Esophagus muscularis mucosa (tissue), 4 donors: ENCODE measurements around the gene AGAP3. TPM values are rescaled to one million over a fixed set of nuclear protein-coding genes. Genes with fewer than 3 reads are reported as not detected.

Experiments
- DNase-seq: peaks from one replicate; pipeline ENCODE4 v3.0.0-alpha.2; 2017; ENCODE audit errors: extremely low spot score
- H3K27ac ChIP-seq, 4 donors: fragments of 200-600 bp; sonication (generic); replicated peaks in 1 of 4; 1 replicate in 3 of 4; 2 replicates in 1 of 4; pipeline ENCODE4 v1.5.1; 2016 to 2019; ENCODE audit warnings: mild to moderate bottlenecking in 1 of 4
- H3K27me3 ChIP-seq, 4 donors: fragments of 200-600 bp; sonication (generic); one replicate each; pipeline versions ENCODE4 v1.5.1 to v1.6.0; 2016 to 2019
- H3K36me3 ChIP-seq, 4 donors: fragments of 200-600 bp; sonication (generic); one replicate each; pipeline ENCODE4 v1.5.1; 2016 to 2019
- H3K4me1 ChIP-seq, 4 donors: fragments of 200-600 bp; sonication (generic); one replicate each; pipeline ENCODE4 v1.5.1; 2016 to 2019
- H3K4me3 ChIP-seq, 4 donors: fragments of 200-600 bp; sonication (generic); 1 replicate in 2 of 4; 2 replicates in 2 of 4; pipeline ENCODE4 v1.5.1; 2016 to 2019; ENCODE audit warnings: mild to moderate bottlenecking in 4 of 4, moderate library complexity in 1 of 4
- H3K9me3 ChIP-seq, 4 donors: fragments of 200-600 bp; sonication (generic); 1 replicate in 3 of 4; 2 replicates in 1 of 4; pipeline ENCODE4 v1.5.1; 2016 to 2019
- EP300 ChIP-seq: sonication (generic); formaldehyde crosslinking; IDR thresholded peaks from one replicate; pipeline ENCODE4 v1.6.1; 2017; ENCODE audit warnings: antibody characterized with exemption
- POLR2A ChIP-seq: fragments of 450-650 bp; IDR thresholded peaks from one replicate; pipeline ENCODE4 v1.6.1; 2017; ENCODE audit warnings: antibody characterized with exemption, moderate library complexity, mild to moderate bottlenecking, low read depth
- POLR2AphosphoS5 ChIP-seq, 2 donors: sonication (generic); formaldehyde crosslinking; IDR thresholded peaks; one replicate each; pipeline ENCODE4 v1.6.1; 2017; ENCODE audit warnings: antibody characterized with exemption in 2 of 2
- WGBS: methylation state at CpG from one replicate; pipeline ENCODE4 v1.1.5; 2018; 5-methylcytosine and 5-hydroxymethylcytosine counted together
- intact Hi-C: fragments of 100-400 bp; cut with DNase I; formaldehyde crosslinking; loops from one replicate; pipeline ENCODE4 v1.15.1; 2023
- total RNA-seq, 4 donors: library from RNA; depleted of rRNA; stranded (reverse); fragments of >200 nt; gene quantifications; one replicate each; pipeline versions ENCODE4 v1.1.0 to v1.2.1, GENCODE V29; 2016
- TF ChIP-seq, protein P1 (sequence below), 3 experiments: fragments of 200-600 bp in 2 of 3; fragments of 450-650 bp in 1 of 3; sonication (generic) in 2 of 3; IDR thresholded peaks; one replicate each; pipeline ENCODE4 v1.5.1; 2017 to 2019; ENCODE audit warnings: antibody characterized with exemption in 3 of 3, mild to moderate bottlenecking in 2 of 3, moderate library complexity in 1 of 3

AGAP3 gene
- total RNA-seq, 4 donors from 2014 or later: 33.8 to 71.2 (median 60.0) TPM

DNA sequence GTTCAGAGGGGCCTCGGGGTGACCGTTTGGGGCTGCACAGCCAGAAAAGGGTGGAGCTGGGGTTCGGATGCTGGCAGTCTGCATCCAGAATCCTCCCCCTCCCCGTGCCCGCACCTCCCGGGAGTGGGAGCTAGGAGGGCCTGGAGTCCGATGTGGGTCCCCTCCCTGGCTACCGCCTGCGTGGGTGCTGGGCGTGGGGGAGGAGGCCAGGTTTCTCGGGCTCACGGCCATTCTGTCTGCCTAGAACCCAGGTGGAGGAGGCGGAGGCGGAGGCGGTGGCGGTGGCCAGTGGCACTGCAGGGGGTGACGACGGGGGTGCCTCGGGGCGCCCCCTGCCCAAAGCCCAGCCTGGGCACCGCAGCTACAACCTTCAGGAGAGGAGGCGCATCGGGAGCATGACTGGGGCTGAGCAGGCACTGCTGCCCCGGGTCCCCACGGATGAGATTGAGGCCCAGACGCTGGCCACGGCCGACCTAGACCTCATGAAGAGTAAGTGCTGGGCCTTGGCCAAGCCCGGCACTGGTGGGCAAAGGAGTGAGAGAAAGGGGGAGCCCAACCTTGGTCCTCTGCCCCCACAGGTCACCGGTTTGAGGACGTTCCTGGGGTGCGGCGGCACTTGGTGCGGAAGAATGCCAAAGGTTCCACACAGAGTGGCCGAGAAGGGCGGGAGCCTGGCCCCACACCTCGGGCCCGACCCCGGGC lies 19.9 kb upstream of the AGAP3 start:
- Histone ChIP-seq H3K4me1 (peaks cover 25 to 30% (median 28%) of the 10 kb centered on the region in 4 donors), H3K36me3 (peaks cover 62 to 79% (median 77%) of the 10 kb centered on the region in 4 donors), H3K4me3 (no peak overlapping the region), H3K27me3 (no peaks in the 10 kb centered on the region), H3K27ac (no peak overlapping the region), H3K9me3 (no peaks in the 10 kb centered on the region)
- intact Hi-C loops: no loop called here
- TF ChIP-seq POLR2A (no peak), EP300 (no peak), POLR2AphosphoS5 (IDR thresholded peaks at IDR 0.05) (no peak)
- TF ChIP-seq, protein P1, sequence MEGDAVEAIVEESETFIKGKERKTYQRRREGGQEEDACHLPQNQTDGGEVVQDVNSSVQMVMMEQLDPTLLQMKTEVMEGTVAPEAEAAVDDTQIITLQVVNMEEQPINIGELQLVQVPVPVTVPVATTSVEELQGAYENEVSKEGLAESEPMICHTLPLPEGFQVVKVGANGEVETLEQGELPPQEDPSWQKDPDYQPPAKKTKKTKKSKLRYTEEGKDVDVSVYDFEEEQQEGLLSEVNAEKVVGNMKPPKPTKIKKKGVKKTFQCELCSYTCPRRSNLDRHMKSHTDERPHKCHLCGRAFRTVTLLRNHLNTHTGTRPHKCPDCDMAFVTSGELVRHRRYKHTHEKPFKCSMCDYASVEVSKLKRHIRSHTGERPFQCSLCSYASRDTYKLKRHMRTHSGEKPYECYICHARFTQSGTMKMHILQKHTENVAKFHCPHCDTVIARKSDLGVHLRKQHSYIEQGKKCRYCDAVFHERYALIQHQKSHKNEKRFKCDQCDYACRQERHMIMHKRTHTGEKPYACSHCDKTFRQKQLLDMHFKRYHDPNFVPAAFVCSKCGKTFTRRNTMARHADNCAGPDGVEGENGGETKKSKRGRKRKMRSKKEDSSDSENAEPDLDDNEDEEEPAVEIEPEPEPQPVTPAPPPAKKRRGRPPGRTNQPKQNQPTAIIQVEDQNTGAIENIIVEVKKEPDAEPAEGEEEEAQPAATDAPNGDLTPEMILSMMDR (IDR thresholded peaks at IDR 0.05): no peak
- no peak for DNase-seq
- 96% methylated on average over 22 of the region's 39 CpGs for WGBS

GRCh38 chr7:151068069-151068773 lies 18.1 kb upstream of the AGAP3 start:
- Histone ChIP-seq H3K9me3 (no peaks in the 10 kb centered on the region), H3K4me3 (no peak overlapping the region), H3K36me3 (peaks cover 80 to 97% (median 95%) of the 10 kb centered on the region in 4 donors), H3K27me3 (no peaks in the 10 kb centered on the region), H3K27ac (no peak overlapping the region), H3K4me1 (peaks cover 9 to 12% (median 10%) of the 10 kb centered on the region in 4 donors)
- DNase-seq: no peak
- no peak for TF ChIP-seq EP300
- intact Hi-C loops: no loop called here
- WGBS: 77% methylated on average over 11 of the region's 12 CpGs

- H3K27me3 ChIP-seq: no peaks in the 10 kb centered on the region
- TF ChIP-seq POLR2AphosphoS5 (IDR thresholded peaks at IDR 0.05): no peak
- TF ChIP-seq, protein P1 (IDR thresholded peaks at IDR 0.05): no peak
- TF ChIP-seq POLR2A: no peak
- TF ChIP-seq EP300: no peak
Measured at GRCh38 chr7:151069841-151070573, 16.3 kb upstream of the AGAP3 start.

GRCh38 chr7:151070574-151070960 lies 15.7 kb upstream of the AGAP3 start:
- Histone ChIP-seq H3K27me3 (no peaks in the 10 kb centered on the region), H3K4me3 (no peak overlapping the region), H3K36me3 (peaks cover 90 to 100% (median 100%) of the 10 kb centered on the region in 4 donors), H3K27ac (no peak overlapping the region), H3K4me1 (no peaks in the 10 kb centered on the region), H3K9me3 (no peaks in the 10 kb centered on the region)
- 91% methylated on average over 14 of the region's 15 CpGs for WGBS
- DNase-seq: no peak
- TF ChIP-seq POLR2A (no peak), POLR2AphosphoS5 (IDR thresholded peaks at IDR 0.05) (no peak)
- TF ChIP-seq, protein P1 (IDR thresholded peaks at IDR 0.05): no peak
- intact Hi-C loops: no loop called here

More at GRCh38 chr7:151069841-151070573, 16.3 kb upstream of the AGAP3 start:
- peak overlapping the region in 1 of 4 donors; percentile 34 for H3K27ac ChIP-seq
- peaks cover 0 to 2% (median 0%) of the 10 kb centered on the region in 4 donors for H3K4me1 ChIP-seq
- H3K36me3 ChIP-seq: peaks cover 90 to 100% (median 100%) of the 10 kb centered on the region in 4 donors
- H3K9me3 ChIP-seq: no peaks in the 10 kb centered on the region
- intact Hi-C loops: no loop called here
- WGBS: 87% methylated on average over 8 of the region's 17 CpGs
- no peak for DNase-seq
- H3K4me3 ChIP-seq: no peak overlapping the region
